HL-60 (cell line): ENCODE results near the gene PITPNC1.
"Not testable (repeated sequence)": the region's sequence is repeated elsewhere in the genome, so short reads cannot be mapped to it uniquely, and the experiment has no call there.

Experiments
- DNase-seq, 2 experiments: peaks; one replicate each; pipeline ENCODE4 v3.0.0-alpha.2; 2010 to 2020; ENCODE audit warnings: low read depth in 1 of 2, low spot score in 1 of 2
- H3K27ac ChIP-seq: fragments of 250-450 bp; sonication (Bioruptor Pico); replicated peaks from 2 replicates; pipeline ENCODE4 v1.5.1; 2020; ENCODE audit warnings: mild to moderate bottlenecking, moderate library complexity
- H3K27me3 ChIP-seq: fragments of 250-450 bp; sonication (Bioruptor Pico); 2 replicates; pipeline ENCODE4 v1.5.1; 2021; ENCODE audit warnings: mild to moderate bottlenecking, moderate library complexity; ENCODE audit not compliant: insufficient read depth, poor library complexity, severe bottlenecking
- H3K4me3 ChIP-seq: replicated peaks from 2 replicates; pipeline ENCODE4 v1.5.1; 2011; ENCODE audit warnings: mild to moderate bottlenecking, control low read depth, low read length; ENCODE audit not compliant: insufficient read depth
- GABPA ChIP-seq: IDR thresholded peaks from 2 replicates; pipeline ENCODE4 v1.6.1; 2012; ENCODE audit warnings: low read depth
- POLR2AphosphoS5 ChIP-seq: IDR thresholded peaks from 2 replicates; pipeline ENCODE4 v1.6.1; 2012; ENCODE audit warnings: low read depth
- SPI1 ChIP-seq: IDR thresholded peaks from 2 replicates; pipeline ENCODE4 v1.6.1; 2012; ENCODE audit warnings: low read depth, mild to moderate bottlenecking, borderline replicate concordance
- TF ChIP-seq, protein P1 (sequence below): IDR thresholded peaks from 2 replicates; pipeline ENCODE4 v1.6.1; 2012; ENCODE audit warnings: low read depth; ENCODE audit not compliant: insufficient replicate concordance
- TF ChIP-seq, protein P2 (sequence below): IDR thresholded peaks from one replicate; pipeline ENCODE4 v1.5.1; 2011; ENCODE audit warnings: low read length, control low read depth, inconsistent platforms; ENCODE audit not compliant: insufficient read depth

Gene PITPNC1

GRCh38 chr17:67421869-67422273, 44.8 kb downstream of the PITPNC1 start:
- H3K27ac ChIP-seq, result no peak overlapping the region
- H3K4me3 ChIP-seq, result no peak overlapping the region
- H3K27me3 ChIP-seq, result no peaks in the 10 kb centered on the region
- TF ChIP-seq, protein P1, sequence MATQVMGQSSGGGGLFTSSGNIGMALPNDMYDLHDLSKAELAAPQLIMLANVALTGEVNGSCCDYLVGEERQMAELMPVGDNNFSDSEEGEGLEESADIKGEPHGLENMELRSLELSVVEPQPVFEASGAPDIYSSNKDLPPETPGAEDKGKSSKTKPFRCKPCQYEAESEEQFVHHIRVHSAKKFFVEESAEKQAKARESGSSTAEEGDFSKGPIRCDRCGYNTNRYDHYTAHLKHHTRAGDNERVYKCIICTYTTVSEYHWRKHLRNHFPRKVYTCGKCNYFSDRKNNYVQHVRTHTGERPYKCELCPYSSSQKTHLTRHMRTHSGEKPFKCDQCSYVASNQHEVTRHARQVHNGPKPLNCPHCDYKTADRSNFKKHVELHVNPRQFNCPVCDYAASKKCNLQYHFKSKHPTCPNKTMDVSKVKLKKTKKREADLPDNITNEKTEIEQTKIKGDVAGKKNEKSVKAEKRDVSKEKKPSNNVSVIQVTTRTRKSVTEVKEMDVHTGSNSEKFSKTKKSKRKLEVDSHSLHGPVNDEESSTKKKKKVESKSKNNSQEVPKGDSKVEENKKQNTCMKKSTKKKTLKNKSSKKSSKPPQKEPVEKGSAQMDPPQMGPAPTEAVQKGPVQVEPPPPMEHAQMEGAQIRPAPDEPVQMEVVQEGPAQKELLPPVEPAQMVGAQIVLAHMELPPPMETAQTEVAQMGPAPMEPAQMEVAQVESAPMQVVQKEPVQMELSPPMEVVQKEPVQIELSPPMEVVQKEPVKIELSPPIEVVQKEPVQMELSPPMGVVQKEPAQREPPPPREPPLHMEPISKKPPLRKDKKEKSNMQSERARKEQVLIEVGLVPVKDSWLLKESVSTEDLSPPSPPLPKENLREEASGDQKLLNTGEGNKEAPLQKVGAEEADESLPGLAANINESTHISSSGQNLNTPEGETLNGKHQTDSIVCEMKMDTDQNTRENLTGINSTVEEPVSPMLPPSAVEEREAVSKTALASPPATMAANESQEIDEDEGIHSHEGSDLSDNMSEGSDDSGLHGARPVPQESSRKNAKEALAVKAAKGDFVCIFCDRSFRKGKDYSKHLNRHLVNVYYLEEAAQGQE, result no peak
- no peak for TF ChIP-seq GABPA
- no peak for TF ChIP-seq SPI1
- TF ChIP-seq, protein P2, sequence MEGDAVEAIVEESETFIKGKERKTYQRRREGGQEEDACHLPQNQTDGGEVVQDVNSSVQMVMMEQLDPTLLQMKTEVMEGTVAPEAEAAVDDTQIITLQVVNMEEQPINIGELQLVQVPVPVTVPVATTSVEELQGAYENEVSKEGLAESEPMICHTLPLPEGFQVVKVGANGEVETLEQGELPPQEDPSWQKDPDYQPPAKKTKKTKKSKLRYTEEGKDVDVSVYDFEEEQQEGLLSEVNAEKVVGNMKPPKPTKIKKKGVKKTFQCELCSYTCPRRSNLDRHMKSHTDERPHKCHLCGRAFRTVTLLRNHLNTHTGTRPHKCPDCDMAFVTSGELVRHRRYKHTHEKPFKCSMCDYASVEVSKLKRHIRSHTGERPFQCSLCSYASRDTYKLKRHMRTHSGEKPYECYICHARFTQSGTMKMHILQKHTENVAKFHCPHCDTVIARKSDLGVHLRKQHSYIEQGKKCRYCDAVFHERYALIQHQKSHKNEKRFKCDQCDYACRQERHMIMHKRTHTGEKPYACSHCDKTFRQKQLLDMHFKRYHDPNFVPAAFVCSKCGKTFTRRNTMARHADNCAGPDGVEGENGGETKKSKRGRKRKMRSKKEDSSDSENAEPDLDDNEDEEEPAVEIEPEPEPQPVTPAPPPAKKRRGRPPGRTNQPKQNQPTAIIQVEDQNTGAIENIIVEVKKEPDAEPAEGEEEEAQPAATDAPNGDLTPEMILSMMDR, result no peak
- no peak for TF ChIP-seq POLR2AphosphoS5
- DNase-seq, result peak; percentile 66 to 72

GRCh38 chr17:67422296-67422695, 45.2 kb downstream of the PITPNC1 start:
- not testable (repeated sequence) for H3K4me3 ChIP-seq, DNase-seq, H3K27me3 ChIP-seq, H3K27ac ChIP-seq

DNA sequence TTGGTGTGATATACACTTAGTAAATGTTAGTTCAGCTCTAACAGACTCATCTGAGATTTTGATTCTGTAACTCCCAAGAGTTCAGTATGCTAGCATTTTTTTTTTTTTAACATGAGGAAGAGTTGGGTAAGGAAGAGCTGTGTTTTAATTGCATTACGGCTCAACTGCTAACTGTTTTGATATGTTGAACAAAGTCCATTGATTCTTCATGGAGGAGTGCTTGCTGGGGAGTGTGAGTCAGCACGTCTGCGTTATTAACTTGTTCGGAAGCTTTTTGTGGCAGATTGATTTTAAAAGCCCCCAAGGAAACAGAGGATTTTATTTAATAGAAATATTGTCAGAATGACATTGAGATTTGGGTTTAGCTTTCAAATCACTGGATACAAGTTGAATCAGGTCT, 45.8 kb downstream of the PITPNC1 start:
- Histone ChIP-seq H3K27me3 (no peaks in the 10 kb centered on the region), H3K4me3 (no peak overlapping the region), H3K27ac (no peak overlapping the region)
- DNase-seq, result no peak
- TF ChIP-seq, protein P2, result no peak
- TF ChIP-seq SPI1, result no peak
- no peak for TF ChIP-seq POLR2AphosphoS5
- TF ChIP-seq, protein P1, result no peak
- no peak for TF ChIP-seq GABPA

GRCh38 chr17:67425571-67426160, 48.6 kb downstream of the PITPNC1 start:
- no peak for DNase-seq
- Histone ChIP-seq H3K27me3 (no peaks in the 10 kb centered on the region), H3K27ac (no peak overlapping the region), H3K4me3 (no peak overlapping the region)
- TF ChIP-seq SPI1, result no peak
- no peak for TF ChIP-seq POLR2AphosphoS5
- TF ChIP-seq, protein P1, result no peak
- no peak for TF ChIP-seq GABPA
- TF ChIP-seq, protein P2, result no peak
